HG03097 (cell line): ENCODE measurements around the gene FBXO4.
A peak's percentile ranks its signal among the peaks of the same experiment; 100 is the strongest.

Source experiments
- ATAC-seq: cut with Tn5 transposase; IDR thresholded peaks from one replicate; pipeline ENCODE4 v1.9.1; 2021; ENCODE audit not compliant: unreplicated experiment, low FRiP score

FBXO4 gene

DNA sequence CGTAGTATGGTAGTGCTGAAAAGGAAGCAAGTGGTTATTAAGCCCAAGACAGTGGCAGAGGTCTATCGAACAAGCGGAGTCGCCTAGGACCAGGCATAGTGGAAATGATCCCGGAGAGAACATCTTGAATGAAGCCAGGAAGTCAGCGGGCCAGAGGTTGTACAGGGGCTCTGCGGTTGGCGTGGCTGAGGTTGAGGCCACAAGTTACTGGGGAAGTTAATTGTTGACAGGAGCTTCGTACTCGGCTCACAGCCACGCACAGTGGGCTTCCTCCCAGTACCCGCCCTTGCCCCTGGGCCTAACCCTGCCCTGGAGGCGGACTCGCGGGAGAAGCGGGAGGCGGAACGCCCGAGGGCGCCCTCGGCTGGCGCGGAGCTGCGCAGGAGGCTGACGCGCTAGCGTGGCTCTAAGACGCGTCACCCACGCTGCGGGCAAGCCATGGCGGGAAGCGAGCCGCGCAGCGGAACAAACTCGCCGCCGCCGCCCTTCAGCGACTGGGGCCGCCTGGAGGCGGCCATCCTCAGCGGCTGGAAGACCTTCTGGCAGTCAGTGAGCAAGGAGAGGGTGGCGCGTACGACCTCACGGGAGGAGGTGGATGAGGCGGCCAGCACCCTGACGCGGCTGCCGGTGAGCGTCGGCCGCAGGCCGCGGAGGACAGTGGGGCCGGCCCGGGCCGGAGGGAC is at the start of gene FBXO4:
Gene FBXO4, plus strand, starts transcription at position 410 of the 683 bp plus-strand sequence. Its CDS starts 29 bp downstream, at position 439.
- ATAC-seq: peak; percentile 94

DNA sequence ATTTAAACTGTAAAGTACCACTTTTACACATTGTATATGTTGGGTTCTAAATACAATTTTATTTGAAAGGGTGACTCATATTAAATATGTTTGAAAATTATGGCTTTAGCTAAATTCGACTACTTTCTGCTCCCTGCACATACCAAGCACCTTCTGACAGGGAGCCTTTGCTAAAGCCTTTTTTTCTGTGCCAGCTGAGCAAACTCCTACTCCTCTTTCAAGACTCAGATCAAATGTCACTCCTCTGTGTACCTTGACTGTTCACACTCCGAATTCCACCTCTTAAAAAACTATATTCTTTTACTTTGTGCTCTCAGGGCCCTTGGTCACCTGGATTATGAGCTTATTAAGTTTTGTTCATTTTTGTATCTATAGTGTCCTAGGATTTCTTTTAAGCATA is 48.4 kb upstream of the FBXO4 start:
- no peak for ATAC-seq

DNA sequence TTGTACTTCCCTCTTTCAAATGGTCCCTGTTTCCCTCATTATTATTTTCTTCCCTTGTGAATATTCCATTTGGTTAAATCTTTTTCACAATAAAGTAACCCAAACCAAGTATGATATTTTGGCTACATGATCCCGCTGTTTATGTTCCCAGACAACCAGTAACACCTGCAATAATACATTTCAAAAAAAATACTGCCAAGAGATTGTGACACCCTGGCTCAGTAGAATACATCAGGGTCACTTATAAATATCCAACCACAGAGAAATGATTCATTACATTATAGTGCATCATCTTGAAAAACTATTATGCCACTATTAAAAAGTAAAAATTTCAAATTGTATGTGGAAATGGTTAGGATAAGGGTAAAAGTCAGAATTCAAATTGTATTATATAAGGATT is 47.7 kb upstream of the FBXO4 start:
- ATAC-seq: no peak

DNA sequence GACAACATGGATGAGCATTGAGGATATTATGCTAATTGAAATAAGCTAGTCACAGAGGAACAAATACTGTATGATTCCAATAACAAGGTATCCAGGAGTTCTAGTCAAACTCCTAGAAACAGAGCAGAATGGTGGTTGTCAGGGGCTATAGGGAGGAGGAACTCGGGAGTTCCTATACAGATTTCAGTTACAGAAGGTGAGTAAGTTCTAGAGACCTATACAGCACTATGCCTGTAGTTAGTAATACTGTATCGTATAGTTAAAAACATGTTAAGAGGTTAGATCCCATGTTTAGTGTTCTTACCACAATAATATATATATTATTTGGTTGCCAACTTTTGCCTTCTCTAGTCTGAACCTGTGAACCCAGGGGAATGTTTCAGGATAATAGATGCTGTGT is 46.9 kb upstream of the FBXO4 start:
- ATAC-seq: peak; percentile 34

GRCh38 chr5:41878643-41879478 is 46.2 kb upstream of the FBXO4 start:
- peak; percentile 66 for ATAC-seq

DNA sequence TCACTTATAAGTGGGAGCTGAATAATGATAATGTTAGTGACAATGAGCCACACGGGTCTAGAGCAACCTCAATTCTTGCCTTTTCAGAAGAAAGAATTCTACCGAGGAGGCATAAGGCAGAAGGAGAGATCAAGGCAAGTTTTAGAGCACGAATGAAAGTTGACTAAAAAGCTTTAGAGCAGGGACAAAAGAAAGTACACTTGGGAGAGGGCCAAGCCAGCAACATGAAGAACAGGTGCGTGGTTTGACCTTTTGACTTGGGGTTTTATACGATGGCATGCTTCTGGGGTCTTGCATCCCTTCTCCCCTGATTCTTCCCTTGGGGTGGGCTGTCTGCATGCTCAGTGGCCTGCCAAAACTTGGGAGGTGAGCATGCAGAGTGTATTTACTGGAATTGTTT is 42.3 kb upstream of the FBXO4 start:
- ATAC-seq: no peak

- ATAC-seq: no peak
These were observed 41.8 kb upstream of the FBXO4 start for GRCh38 chr5:41883243-41883642.

GRCh38 chr5:41883936-41884335 is 41.1 kb upstream of the FBXO4 start:
- ATAC-seq: no peak

- ATAC-seq: no peak
These were observed 39.8 kb upstream of the FBXO4 start for GRCh38 chr5:41885286-41885685.

- ATAC-seq: peak; percentile 41
These were observed 33.9 kb upstream of the FBXO4 start for GRCh38 chr5:41891066-41891707.

- no peak for ATAC-seq
These were observed 33.0 kb upstream of the FBXO4 start for GRCh38 chr5:41892031-41892430.

DNA sequence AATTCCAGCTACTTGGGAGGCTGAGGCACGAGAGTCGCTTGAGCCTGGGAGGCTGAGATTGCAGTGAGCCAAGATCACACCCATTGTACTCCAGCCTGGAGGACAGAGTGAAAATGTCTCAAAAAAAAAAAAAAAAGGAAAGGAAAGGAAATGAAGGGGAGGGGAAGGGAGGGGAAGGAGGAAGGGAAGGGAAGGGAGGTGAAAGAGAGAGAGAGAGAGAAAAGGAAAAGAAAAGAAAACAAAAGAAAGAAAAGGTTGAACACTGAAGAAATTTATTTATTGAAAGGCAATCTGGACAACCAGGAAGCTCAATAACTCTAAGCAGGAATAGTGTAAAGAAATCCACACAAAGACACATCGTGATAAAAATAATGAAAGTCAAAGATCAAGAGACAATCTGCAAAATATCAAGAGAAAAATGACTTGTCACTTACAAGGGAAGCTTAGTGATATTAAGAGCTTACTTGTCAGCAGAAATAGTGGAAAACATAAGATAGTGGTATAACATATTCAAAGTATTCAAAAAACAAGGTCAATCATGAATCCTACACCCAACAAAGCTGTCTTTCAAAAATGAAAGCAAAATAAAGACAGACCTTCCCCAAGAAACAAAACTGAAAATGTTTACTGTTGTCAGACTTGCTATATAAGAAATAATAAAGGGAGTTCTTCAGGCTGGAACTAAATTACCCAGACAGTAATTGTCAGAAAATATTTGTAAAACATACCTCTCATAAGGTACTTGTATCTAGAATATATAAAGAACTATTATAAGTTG is 31.8 kb upstream of the FBXO4 start:
- ATAC-seq: no peak

- no peak for ATAC-seq
These were observed 28.9 kb upstream of the FBXO4 start for GRCh38 chr5:41896230-41896629.

GRCh38 chr5:41903382-41903891 is 21.6 kb upstream of the FBXO4 start:
- ATAC-seq: no peak

GRCh38 chr5:41903892-41904799 is 20.9 kb upstream of the FBXO4 start, which contains the start of gene RIMOC1:
Gene RIMOC1 (plus strand): TSS chr5:41904344. CDS start chr5:41904368, 24 bp downstream.
- ATAC-seq: peak; percentile 99

DNA sequence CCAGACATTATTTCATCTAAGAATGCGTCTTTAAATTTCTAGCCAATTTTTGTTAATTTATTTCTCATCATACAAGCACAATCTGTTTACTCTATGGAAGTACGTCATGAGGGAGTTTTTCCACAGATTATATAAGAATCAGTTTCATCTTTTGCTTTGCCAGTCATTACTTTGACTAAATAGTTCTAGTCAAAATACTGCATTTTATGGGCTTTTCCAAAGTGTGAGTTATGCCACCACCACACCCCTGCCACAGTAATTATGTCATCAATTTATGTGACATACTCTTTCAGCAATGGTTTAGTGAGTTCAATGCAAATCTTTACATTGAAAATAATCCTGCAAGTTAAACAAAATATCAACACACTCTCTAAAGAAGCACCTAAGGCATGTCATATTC is 18.9 kb upstream of the FBXO4 start:
- no peak for ATAC-seq

GRCh38 chr5:41908374-41909079 is 16.6 kb upstream of the FBXO4 start:
- ATAC-seq: no peak

DNA sequence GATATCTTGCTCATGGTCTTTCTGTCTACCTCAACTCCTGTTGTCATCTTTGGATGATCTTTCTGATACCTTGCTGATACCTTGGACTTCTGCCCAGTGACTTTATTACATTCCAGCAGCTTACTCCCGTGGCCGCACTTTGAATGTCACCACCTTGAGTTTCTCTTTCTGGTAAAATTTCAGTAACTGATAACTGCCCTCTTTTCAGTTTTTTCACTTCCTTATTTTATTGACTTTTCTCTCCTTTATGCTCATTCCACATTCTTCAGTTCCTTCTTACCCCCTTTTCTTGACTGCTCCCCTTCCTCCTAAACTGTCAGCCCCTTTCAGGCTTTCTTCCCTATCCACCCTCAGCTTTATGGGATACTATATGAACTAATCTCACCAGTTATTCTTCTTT is 7.0 kb upstream of the FBXO4 start:
- no peak for ATAC-seq

GRCh38 chr5:41921166-41921565 is 3.9 kb upstream of the FBXO4 start:
- ATAC-seq: no peak
